ENCODE results near the gene POLL. TPM values are rescaled to one million over a fixed set of nuclear protein-coding genes. Genes with fewer than 3 reads are reported as not detected.

The POLL gene
- total RNA-seq, 1 experiment from 2014 or later, result 27.2 TPM

GRCh38 chr10:101578192-101578591, 9.9 kb downstream of the POLL start:
- TF ChIP-seq EZH2 (IDR thresholded peaks at IDR 0.05; ENCODE audit: borderline replicate concordance, low read depth, low read length, poor library complexity, severe bottlenecking) (no peak), CTCF (conservative IDR thresholded peaks at IDR 0.05; ENCODE audit: low read depth, low read length) (no peak)
- Histone ChIP-seq H3K9me3 (ENCODE audit: low read depth, low read length, poor library complexity, severe bottlenecking) (peaks cover under 1% of the 10 kb centered on the region), H3K27ac (ENCODE audit: low read depth, low read length, poor library complexity, severe bottlenecking) (no peak overlapping the region), H3K27me3 (replicated peaks; ENCODE audit: insufficient read depth, low read depth, low read length, poor library complexity) (no peaks in the 10 kb centered on the region), H3K4me3 (ENCODE audit: low read depth, low read length, poor library complexity, severe bottlenecking) (no peak overlapping the region), H3K4me1 (ENCODE audit: insufficient read depth, low read length, poor library complexity, severe bottlenecking) (peaks cover 13% of the 10 kb centered on the region), H3K36me3 (ENCODE audit: insufficient read depth, low read length, poor library complexity, severe bottlenecking) (peaks cover 7% of the 10 kb centered on the region)
- CTCF ChIA-PET, result interaction anchor here (0.9 kb wide), 1 partner anchor 9 kb away, joined by 3 read pairs; no protein-coding TSS in a partner anchor
- intact Hi-C loops (cut with micrococcal nuclease; ENCODE audit: unreplicated experiment), result no loop called here
- POLR2A ChIA-PET (ENCODE audit: low non-redundant PET), result no interaction called here
- BruUV-seq (replicated peaks), result no TSS peak
- DNase-seq (ENCODE audit: low spot score), result no peak

GRCh38 chr10:101577121-101577871, 10.8 kb downstream of the POLL start:
- intact Hi-C loops (cut with micrococcal nuclease; ENCODE audit: unreplicated experiment), result no loop called here
- CTCF ChIA-PET, result no interaction called here

GRCh38 chr10:101576211-101576863, 11.7 kb downstream of the POLL start:
- no peak for TF ChIP-seq EZH2 (IDR thresholded peaks at IDR 0.05; ENCODE audit: borderline replicate concordance, low read depth, low read length, poor library complexity, severe bottlenecking)
- no peak for DNase-seq (ENCODE audit: low spot score)
- ChIA-PET POLR2A (ENCODE audit: low non-redundant PET) (no interaction called here), CTCF (interaction anchor here (0.6 to 0.8 kb wide), 3 partner anchors 26 to 362 kb away, joined by 3 to 7 read pairs (median 3); no protein-coding TSS in a partner anchor)
- no peak overlapping the region for H3K4me3 ChIP-seq (ENCODE audit: low read depth, low read length, poor library complexity, severe bottlenecking)
- H3K27ac ChIP-seq (ENCODE audit: low read depth, low read length, poor library complexity, severe bottlenecking), result no peak overlapping the region
- BruUV-seq (replicated peaks), result no TSS peak
- H3K4me1 ChIP-seq (ENCODE audit: insufficient read depth, low read length, poor library complexity, severe bottlenecking), result peaks cover 13% of the 10 kb centered on the region
- intact Hi-C loops (cut with micrococcal nuclease; ENCODE audit: unreplicated experiment), result no loop called here
- H3K36me3 ChIP-seq (ENCODE audit: insufficient read depth, low read length, poor library complexity, severe bottlenecking), result no peaks in the 10 kb centered on the region
- H3K9me3 ChIP-seq (ENCODE audit: low read depth, low read length, poor library complexity, severe bottlenecking), result peaks cover 8% of the 10 kb centered on the region
- H3K27me3 ChIP-seq (replicated peaks; ENCODE audit: insufficient read depth, low read depth, low read length, poor library complexity), result no peaks in the 10 kb centered on the region

More at GRCh38 chr10:101577121-101577871, 10.8 kb downstream of the POLL start:
- H3K27ac ChIP-seq (ENCODE audit: low read depth, low read length, poor library complexity, severe bottlenecking), result no peak overlapping the region
- no peaks in the 10 kb centered on the region for H3K36me3 ChIP-seq (ENCODE audit: insufficient read depth, low read length, poor library complexity, severe bottlenecking)
- POLR2A ChIA-PET (ENCODE audit: low non-redundant PET), result interaction anchor here (0.7 kb wide), 1 partner anchor 25 kb away, joined by 3 read pairs; no protein-coding TSS in a partner anchor
- H3K4me1 ChIP-seq (ENCODE audit: insufficient read depth, low read length, poor library complexity, severe bottlenecking), result peaks cover 13% of the 10 kb centered on the region
- no peak overlapping the region for H3K4me3 ChIP-seq (ENCODE audit: low read depth, low read length, poor library complexity, severe bottlenecking)
- no TSS peak for BruUV-seq (replicated peaks)
- H3K27me3 ChIP-seq (replicated peaks; ENCODE audit: insufficient read depth, low read depth, low read length, poor library complexity), result no peaks in the 10 kb centered on the region
- TF ChIP-seq CTCF (conservative IDR thresholded peaks at IDR 0.05; ENCODE audit: low read depth, low read length) (no peak), EZH2 (IDR thresholded peaks at IDR 0.05; ENCODE audit: borderline replicate concordance, low read depth, low read length, poor library complexity, severe bottlenecking) (no peak)
- DNase-seq (ENCODE audit: low spot score), result no peak
- H3K9me3 ChIP-seq (ENCODE audit: low read depth, low read length, poor library complexity, severe bottlenecking), result peaks cover 8% of the 10 kb centered on the region
